ENCODE measurements around the gene VPS9D1.

DNA sequence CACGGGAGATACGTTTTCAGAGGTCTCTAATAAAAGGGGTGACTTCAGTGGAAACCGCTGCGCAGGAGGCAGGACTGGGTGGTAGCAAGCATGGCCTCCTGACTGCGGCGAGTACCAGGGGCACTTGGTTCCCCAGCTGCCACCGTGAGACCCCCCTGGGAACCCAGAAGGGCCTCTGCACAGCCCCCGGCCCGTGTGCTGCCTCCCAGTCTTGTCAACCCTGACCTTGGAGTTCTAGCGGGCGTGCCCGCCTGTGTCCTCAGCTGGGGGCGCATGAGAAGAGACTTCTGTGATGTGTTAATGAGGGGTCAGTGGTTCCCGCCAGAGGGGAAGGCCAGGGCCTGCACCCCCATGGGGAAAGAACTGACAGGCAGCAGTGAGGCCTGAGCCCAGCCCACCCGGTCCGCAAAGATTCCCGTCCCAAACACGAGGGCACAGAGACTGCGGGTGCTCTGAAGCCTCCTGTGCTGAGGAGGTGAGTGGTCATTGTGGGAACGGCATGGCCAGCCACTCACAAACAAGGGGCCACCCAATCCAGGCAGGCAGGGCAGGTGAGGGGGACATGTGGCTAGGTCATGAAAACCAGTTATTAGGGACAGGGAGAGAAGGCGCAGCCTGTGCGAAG lies 10.0 kb upstream of the VPS9D1 start:
- TF ChIP-seq, protein P1, sequence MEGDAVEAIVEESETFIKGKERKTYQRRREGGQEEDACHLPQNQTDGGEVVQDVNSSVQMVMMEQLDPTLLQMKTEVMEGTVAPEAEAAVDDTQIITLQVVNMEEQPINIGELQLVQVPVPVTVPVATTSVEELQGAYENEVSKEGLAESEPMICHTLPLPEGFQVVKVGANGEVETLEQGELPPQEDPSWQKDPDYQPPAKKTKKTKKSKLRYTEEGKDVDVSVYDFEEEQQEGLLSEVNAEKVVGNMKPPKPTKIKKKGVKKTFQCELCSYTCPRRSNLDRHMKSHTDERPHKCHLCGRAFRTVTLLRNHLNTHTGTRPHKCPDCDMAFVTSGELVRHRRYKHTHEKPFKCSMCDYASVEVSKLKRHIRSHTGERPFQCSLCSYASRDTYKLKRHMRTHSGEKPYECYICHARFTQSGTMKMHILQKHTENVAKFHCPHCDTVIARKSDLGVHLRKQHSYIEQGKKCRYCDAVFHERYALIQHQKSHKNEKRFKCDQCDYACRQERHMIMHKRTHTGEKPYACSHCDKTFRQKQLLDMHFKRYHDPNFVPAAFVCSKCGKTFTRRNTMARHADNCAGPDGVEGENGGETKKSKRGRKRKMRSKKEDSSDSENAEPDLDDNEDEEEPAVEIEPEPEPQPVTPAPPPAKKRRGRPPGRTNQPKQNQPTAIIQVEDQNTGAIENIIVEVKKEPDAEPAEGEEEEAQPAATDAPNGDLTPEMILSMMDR (IDR thresholded peaks at IDR 0.05), result no peak
- TF ChIP-seq EZH2 (IDR thresholded peaks at IDR 0.05), result no peak
